Stimulated activated CD8-positive, alpha-beta memory T cell treated with anti-CD3 and anti-CD28 coated beads, Interleukin-4, amount 100 ng/mL, for 48 hours (primary cell): Measurements from ENCODE around the gene DSCAM.
"Not testable (repeated sequence)": the region's sequence is repeated elsewhere in the genome, so short reads cannot be mapped to it uniquely, and the experiment has no call there.

Experiments used
- DNase-seq: peaks from one replicate; pipeline ENCODE4 v3.0.0-alpha.2; 2020

The DSCAM gene

DNA sequence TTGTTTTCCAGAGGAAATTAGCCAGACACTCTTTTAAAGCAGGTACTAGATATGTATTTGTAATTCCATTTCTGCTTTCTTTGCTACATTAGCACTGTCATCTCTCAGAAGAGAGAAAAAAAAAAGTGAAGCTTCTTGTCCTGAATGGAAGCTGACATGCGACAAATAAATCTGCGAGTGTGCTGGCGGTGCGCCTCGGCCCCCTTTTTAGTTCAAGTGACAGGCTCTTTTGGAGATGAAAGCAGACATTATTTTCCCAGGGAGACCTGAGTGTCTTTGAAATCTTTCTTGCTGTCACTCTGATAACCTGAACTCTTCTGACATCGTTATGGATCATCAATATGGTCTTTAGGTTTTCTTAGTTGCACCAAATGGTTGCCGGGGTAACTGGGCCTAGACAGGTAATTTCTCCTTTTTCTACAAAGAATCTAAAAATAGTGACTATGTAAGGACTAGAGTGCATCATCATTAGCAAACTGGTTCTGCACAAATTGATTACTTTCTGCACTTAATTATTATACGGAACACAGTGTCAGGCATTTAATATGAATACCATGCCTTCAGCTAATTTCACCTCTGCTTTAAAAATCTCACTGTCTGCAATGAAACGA is 501.1 kb downstream of the DSCAM start:
- DNase-seq = no peak

DNA sequence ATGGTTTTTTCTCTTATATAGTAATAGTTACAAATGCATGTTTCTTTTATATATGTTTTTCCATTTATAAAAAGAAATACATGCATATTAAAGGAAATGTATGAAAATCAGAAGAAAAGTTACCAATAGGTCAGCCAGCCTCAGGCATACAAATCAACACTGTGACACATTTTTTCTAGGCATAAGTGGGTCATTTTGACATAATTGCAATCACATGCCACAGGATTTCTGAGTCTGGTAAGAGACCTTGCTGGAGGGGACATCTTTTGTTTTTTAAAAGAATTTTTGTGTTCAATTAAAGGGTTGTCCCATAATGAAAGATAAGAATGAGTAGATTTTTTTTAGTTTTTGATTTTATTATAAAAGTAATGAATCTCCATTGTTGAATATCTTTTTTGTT is 506.6 kb downstream of the DSCAM start:
- DNase-seq = no peak

DNA sequence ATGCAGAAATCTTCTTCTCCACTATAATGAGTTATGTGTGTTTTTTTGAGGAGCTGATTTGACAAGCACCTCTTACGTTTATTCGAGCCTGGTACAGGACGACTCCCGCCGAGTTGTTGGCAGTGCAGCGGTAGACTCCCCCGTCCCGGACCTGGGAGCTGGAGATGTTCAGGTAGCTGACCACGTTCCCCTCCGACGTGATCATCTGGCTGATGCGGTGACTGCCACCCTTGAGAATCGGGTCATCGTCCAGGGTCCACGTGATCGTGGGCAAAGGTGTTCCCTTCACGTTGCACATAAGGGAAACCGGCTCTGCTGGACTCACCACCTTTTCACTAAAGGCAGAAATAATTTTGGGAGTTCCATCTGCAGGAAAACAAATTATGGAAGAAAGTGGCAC is 507.9 kb downstream of the DSCAM start:
- DNase-seq = no peak

DNA sequence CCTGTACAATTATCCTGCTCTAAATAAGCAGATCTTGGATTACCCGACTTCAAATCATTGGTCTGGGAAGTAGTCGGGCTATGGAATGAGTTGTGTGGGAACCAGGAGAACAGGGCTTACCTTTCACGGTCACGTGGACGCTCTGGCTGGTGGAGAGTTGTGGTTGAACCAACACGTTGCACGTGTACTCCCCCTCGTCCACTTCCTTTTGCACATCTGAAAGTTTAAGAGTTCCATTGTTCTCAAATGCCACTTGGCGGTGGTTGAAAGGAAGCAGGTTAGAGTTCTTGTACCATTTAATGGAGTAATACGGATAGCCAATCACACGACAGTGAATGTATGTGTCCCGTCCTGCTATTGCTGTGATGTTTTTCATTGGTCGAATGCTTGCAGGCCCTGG is 509.0 kb downstream of the DSCAM start:
- DNase-seq = no peak

DNA sequence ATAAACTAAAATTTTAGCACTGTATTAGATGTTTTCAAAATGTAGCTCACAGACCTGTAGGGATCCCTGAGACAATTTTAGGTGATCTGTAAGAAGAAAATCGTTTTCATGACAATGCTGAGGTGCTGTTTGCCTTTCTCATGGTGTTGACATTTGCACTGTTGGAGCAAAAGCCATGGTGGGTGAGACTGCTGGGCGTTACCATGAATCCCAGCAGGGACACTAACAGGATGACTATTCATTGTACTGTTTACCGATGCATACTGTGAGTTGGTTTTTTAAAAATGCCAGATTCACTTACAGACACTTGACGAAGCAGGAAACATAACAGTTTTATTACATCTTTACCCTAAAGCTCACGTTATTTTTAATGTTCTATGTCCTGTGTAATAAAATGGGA is 511.3 kb downstream of the DSCAM start:
- no peak for DNase-seq

DNA sequence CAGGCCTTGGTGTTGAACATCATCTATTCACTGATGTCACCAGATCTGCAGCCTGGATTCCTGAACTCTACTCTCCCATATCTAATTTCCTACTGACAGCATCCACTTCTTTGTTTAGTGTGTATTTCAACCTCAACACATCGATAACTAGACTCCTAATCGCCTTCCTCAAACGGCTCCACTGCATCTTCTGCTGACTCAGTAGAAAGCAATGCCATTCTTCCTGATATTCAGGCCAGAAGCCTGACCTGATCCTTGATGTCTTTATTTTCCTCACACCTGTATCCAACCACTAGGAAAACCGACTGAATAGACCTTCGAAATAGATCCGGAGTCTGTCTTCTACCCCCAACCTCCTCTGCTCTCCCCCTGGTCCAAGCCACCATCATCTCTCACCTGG is 512.8 kb downstream of the DSCAM start:
- no peak for DNase-seq

DNA sequence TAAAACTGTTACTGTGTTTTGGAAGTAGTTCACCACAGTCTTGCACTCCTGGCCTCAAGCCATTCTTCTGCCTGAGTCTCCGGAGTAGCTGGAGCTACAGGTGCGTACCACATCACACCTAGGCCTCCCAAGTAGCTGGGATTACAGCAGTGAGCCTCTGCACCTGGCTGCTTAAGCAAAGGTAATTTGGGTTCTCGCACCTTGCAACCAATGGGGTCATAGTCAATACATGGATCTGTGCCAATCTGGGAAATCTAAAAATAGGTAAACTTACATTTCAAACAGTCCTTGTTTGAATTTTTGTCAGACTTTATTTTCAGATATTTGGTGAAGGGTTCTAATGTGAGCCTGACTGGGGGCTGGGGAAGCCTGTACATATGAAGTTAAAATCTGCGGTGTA is 513.2 kb downstream of the DSCAM start:
- DNase-seq = no peak

DNA sequence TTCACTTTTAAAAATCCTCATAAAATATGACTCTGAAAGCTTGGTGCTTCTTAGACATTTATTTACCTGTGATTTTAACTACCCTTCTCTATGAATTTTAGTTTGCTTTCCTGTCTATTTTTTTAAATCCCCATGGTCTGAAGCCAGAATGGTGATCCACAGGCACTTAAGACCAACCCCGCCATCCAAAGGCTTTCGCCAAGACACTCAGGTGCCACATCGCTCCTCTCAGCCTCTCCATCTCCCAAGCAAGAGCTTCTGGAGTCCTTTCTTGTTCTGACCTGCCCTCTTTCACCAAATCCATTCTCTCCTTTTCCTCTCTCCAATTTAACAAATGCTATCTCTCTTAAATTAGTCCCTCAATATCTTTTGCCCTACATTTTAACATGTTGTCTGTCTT is 515.2 kb downstream of the DSCAM start:
- DNase-seq = no peak

DNA sequence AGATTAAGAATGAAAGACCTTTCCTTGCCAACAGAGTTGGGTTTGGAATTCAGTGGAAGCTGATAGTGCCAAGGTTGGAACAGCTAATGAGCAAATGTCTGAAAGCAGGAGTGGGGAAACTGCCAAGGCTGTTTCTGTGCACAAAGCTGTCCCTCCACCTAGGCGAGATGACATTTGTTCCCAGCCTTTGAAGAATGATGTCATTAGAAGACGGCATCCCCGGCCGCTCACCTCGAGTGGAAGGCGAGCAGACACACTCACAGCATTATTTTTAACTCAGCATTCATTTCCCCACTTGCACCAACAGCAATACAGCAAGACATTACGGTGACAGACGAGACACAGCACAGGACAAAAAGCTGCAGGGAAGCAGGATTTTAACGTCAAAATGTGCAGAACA is 515.8 kb downstream of the DSCAM start:
- no peak for DNase-seq

DNA sequence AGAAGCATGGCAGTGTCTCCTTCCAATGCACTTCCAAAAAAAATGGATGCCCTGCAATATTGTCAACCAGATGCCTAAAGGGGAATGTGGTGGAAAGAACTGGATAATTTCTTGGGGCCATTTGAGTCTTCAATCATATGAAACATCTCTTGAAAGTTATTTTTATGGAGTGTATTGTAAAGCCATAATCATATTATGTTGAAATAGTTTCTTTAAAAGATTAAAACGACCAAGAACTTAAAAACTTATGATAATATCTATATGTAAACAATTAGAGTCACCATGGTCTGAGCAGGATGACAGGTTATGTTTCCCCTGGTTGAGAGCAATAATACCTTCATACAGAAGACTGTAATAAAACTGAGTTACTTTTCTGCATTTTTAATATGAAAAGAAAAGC is 522.6 kb downstream of the DSCAM start:
- no peak for DNase-seq

DNA sequence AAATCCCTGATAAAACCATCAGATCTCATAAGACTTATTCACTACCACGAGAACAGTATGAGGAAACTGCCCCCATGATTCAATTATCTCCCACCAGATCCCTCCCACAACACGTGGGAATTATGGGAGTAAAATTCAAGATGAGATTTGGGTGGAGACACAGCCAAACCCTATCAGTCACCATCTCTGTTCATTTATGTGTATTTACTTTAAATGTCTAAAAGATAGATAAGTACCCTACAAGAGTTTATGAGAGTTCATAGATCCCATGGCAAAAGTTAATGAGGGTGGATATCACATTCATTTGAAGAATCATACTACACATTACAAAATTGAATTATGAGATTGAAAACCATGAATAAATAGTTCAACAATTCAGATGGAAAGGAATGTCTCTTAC is 526.2 kb downstream of the DSCAM start:
- not testable (repeated sequence) for DNase-seq

DNA sequence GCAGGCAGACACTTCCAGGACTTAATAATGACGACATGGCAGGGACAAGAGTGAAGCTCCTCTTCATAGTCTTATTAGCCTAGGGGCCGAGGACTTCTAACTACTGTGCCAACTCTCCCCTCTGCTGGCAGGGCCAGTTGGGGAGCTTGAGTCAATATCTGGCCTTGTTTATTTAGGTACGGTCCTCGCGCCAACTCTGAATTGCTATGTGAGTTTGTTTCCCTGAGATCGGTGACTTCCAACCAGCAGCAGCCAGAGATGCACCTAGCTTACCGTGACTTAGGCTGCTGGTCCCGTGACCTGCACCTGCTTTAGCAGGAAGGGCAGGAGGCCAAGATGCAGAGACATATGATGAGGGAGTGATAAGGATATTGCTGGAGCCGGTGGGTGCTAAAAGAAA is 528.6 kb downstream of the DSCAM start:
- no peak for DNase-seq

DNA sequence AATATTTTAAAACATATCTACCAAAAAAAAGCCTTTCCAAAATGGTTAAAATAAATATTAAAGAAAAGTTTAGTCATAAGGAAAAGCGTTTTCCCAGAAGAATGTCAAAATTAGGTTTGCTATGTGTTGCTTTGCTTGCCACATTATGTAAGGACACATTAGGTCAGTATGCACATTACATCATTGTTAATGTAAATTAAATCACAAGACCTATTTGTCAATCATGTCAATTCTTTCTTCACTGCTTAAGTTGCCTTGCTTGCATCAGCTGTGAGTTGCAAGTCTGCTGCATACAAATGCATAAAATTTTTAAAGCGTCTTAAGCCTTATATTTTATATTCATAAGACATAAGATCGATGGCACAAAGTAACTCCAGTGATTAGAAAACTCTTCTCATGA is 530.9 kb downstream of the DSCAM start:
- DNase-seq = no peak

DNA sequence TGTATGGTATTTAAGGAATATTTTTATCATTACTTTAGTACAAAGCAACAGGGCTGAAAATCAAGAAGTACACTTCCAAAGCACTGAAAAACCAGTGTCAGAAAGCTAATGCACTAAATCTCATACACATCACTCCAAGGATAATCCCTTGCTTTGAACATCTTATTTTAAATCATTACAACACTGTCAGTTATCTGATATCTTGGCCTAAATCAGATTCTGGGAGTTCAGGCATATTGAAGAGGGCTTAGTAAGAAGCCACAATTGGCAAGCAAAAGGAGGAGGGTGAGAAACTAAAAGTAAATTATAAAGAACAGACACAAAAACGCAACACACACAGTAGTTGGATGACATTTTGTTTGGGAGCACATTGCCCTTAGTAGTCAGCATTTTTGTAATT is 531.3 kb downstream of the DSCAM start:
- DNase-seq = no peak

DNA sequence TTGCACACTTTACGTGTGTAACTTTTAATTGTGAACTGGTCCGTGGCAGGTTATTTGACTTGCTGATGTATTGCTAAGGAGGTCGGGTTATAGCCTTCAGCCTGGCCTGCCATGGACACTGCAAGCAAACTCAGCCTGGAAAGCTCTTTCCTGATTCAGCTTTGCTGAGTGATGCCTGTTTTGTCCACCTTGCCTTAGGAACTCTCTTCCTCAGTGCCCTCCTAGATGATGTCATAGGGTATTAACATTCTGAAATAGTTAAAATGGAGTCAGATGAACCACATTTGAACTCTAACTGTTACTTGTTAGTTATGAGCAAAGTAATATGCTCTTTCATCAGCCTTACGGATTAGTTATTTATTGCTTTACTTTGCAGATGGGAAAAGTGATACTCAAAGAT is 533.7 kb downstream of the DSCAM start:
- no peak for DNase-seq

DNA sequence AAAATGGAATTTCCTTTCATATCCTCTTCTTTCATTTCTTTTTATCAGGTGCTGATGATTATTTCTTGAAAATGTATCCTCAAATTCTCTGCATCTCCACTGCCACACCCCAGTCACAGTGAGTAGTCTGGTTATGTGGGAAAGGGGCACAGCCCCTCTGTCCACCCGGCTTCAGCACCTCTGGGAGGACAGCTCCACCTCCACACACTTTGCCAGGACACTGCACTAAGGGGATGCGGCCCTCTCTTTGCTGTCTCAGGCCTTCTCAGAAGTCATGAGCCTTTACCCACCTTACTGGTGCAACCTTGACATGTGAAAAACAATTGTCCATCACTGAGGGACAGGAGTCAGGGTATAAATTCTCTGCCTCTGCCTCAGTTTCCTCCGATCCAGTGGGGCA is 546.7 kb downstream of the DSCAM start:
- no peak for DNase-seq

DNA sequence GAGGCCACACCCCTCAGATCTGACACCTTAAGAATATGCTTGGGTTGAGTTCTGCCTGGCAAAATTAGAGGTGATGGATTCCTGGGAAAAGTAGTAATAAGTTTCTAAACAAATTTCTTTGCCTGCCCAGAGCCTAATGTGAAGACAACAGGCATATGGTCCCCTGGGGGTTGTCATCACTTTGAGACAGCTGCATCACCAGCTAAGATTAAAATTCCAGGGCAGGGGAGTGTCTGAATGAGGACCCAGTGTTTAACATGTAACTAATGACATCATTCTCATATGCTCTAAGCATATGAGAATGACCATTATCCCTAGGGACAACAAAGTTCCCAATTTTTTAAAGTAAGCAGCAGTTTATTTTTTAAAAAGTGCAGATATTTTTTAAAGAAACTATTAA is 547.5 kb downstream of the DSCAM start:
- no peak for DNase-seq

DNA sequence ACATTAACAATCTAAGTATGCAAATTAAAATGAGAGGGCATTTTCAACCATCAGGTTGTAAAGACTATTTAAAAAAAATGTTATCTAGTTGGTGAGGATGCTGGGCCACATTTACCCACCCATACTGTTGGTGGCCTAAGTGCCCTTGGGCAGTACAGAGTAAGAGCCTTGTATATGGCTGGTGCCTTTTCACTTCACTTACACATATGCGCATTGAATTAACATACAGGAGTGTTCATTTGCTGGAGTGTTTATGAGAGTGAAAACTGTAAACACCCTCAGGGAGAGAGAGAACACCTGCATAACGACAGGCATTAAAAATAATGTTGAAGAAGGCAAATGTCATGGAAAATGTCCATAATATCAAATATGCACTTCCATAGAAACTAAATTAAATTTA is 552.6 kb downstream of the DSCAM start:
- no peak for DNase-seq

DNA sequence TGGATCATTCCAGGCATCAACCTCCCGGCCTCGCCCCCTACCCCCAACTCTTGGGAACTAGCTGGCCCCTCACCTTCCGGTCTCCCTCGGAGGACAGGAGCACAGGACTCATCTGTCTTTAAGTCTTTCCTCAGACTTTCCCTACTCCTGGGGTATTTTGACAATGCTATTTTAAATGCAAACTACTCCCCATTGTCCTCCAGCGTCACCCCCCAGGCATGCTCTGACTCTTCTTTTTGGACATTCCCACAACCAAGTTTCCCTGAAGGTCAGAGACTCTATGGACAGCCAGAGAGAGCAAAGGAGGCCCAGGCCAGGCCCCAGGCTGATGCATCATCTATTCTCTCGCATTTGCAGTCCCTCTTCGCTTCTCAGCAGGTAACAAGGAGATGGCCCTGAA is 555.4 kb downstream of the DSCAM start:
- no peak for DNase-seq

DNA sequence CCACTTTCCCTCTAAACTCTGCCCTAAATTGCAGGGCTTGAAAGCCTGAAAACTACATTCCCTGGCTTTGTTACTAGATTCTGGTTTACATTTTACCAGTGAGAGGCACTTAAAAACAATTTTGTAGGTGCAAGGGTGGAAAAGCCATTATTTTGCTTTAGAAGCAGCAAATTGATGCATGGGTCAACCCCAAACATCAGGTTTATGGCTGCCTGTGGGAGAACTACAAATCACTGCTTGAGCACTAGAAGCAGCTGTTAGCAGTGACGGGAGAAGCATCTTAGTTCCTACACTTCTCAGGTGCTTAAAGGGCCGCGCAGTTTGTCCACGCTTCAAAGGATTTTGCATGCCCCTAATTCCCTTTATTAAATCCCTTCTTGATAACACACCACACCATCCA is 562.5 kb downstream of the DSCAM start:
- no peak for DNase-seq

DNA sequence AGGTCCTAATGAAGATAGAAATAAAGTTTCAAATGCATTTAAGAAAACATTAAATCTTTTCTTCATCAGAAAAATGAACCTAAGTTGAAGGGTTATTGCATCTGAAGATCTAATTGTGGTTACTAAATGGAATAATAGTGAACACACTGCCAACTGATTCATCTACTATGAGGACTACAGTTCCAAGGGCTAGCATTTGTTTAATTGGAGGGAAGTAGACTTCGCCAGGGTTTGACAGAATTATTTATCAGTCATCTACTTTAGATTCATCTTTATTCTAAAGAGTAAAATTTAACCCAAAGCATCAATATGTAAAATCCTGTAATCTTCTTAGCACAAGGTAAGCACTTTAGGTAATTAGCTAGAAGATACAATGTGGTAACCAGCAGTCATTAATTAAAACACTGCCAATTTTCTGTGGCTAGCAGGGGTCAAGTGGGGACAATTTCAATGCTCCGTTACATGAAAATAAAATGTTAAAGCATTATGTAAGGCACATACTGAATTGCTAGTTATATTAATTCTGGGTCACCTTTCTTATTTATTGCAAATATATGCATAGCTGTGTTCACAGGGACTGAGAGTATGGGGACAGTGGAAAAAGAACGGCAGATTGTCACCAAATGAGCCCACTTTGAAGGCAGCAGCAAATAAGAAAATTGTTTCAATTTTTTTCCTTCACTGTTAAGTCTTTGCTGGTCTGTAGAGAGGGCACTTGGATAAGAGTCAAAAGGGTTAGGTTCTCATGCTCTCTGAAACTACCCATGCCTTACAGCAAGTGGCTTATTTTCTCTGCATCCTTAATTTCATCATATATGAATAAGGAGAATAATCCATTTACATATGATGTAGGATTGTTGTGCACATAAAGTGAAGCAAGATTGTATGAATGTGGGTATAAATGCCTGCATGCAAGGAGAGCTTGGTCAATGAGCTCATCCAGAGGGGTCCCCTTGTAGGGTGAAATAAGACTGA is 563.8 kb downstream of the DSCAM start:
- no peak for DNase-seq

DNA sequence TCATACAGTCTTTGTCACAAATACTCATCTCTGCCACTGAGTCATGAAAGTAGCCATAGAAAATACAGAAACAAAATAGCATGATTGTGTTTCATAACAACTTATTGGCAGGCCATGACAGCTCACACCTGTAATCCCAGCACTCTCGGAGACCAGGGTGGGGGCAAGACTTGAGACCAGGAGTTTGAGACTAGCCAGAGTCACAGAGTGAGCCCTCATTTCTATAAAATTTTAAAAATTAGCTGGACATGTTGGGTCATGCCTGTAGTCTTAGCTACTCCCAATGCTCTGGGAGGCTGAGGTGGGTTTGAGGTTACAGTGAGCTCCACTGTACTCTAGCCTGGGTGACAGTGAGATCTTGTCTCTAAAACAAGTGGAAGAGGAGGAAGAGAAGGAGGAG is 568.6 kb downstream of the DSCAM start:
- no peak for DNase-seq

DNA sequence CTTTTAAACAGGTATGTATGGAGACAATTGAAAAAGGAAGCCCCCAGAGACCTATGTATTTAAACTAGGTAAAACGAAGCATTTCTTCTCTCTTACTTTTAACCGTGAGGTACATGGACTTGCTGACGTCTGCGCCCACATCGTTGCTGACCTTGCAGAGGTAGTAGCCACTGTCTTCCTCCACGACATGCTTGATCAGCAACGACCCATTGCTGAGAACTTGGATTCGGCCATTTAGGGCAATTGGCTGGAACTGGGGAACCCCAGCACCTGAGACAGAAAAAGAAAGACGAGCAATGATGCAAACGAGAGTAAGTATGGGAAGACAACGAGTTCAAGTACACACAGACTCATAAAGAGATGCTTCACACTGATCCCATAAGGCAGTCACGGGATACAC is 571.0 kb downstream of the DSCAM start:
- DNase-seq = no peak

DNA sequence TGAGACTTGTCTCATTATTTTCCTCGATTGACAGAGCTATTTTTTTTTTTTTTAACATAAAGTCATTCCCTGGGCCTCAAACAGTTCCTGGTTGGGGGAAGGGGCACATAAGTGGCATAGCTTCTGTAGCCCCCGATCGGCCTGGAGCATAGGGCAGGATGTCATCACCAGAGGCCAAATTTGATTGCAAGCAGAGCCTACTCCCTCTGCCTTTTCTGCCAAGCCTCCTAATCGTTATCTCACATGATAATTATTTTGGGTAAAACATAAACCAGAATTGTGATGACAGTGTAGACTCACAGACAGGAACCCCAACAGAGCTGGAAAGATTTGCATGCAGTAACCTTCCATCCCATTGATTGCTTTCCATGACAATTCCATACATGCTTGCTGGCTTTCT is 574.9 kb downstream of the DSCAM start:
- no peak for DNase-seq

DNA sequence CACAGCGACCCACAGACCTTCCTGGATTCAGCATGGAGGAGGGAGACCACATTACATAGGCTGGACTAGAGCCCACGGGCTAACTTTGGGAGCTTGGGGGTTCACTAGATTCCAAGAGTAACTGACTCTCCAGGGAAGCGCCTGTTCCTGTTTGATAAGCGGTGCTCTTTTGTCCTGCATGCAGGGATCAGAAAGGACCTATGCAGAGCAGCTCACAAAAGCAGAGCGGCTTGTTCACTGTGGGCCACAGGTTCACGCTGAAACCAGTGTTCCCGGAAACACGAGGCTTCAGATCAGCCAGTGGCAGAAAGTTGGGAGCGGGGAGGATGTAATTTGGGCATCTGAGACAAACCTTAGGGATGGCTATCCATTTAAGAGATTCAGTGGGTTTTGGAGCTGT is 575.8 kb downstream of the DSCAM start:
- no peak for DNase-seq
